HG03558 (cell line): ENCODE data around the gene FBXO9.

Source experiments
- ATAC-seq: cut with Tn5 transposase; IDR thresholded peaks from one replicate; pipeline ENCODE4 v1.9.1; 2021; ENCODE audit warnings: moderate number of reproducible peaks; ENCODE audit not compliant: unreplicated experiment; ENCODE audit errors: extremely low read depth

Gene FBXO9

GRCh38 chr6:53086302-53086701 is 21.1 kb downstream of the FBXO9 start:
- no peak for ATAC-seq

GRCh38 chr6:53089948-53090347 is 24.7 kb downstream of the FBXO9 start:
- no peak for ATAC-seq

- no peak for ATAC-seq
Observed at GRCh38 chr6:53090576-53090975, 25.4 kb downstream of the FBXO9 start.

- ATAC-seq = no peak
Observed at GRCh38 chr6:53095270-53095669, 30.1 kb downstream of the FBXO9 start.

- no peak for ATAC-seq
Observed at GRCh38 chr6:53095716-53096115, 30.5 kb downstream of the FBXO9 start.

- no peak for ATAC-seq
Observed at GRCh38 chr6:53100561-53100960, 35.4 kb downstream of the FBXO9 start.

GRCh38 chr6:53101006-53101405 is 35.8 kb downstream of the FBXO9 start:
- no peak for ATAC-seq

- ATAC-seq = no peak
Observed at GRCh38 chr6:53103993-53104675, 38.9 kb downstream of the FBXO9 start.

GRCh38 chr6:53104916-53105315 is 39.7 kb downstream of the FBXO9 start:
- ATAC-seq = no peak

GRCh38 chr6:53107091-53107490 is 41.9 kb downstream of the FBXO9 start:
- ATAC-seq = no peak

- no peak for ATAC-seq
Observed at GRCh38 chr6:53109612-53110011, 44.4 kb downstream of the FBXO9 start.

- ATAC-seq = no peak
Observed at GRCh38 chr6:53111865-53112264, 46.7 kb downstream of the FBXO9 start.

GRCh38 chr6:53112404-53112803 is 47.2 kb downstream of the FBXO9 start:
- ATAC-seq = no peak

GRCh38 chr6:53112871-53113270 is 47.7 kb downstream of the FBXO9 start:
- no peak for ATAC-seq

GRCh38 chr6:53113742-53114141 is 48.5 kb downstream of the FBXO9 start:
- no peak for ATAC-seq

GRCh38 chr6:53115113-53115512 is 49.9 kb downstream of the FBXO9 start:
- no peak for ATAC-seq

GRCh38 chr6:53115741-53116140 is 50.5 kb downstream of the FBXO9 start:
- no peak for ATAC-seq

- ATAC-seq = no peak
Observed at GRCh38 chr6:53119349-53119748, 54.1 kb downstream of the FBXO9 start.

GRCh38 chr6:53119772-53120409 is 54.7 kb downstream of the FBXO9 start:
- no peak for ATAC-seq

- no peak for ATAC-seq
Observed at GRCh38 chr6:53124131-53124800, 59.1 kb downstream of the FBXO9 start.

GRCh38 chr6:53125276-53125675 is 60.1 kb downstream of the FBXO9 start:
- ATAC-seq = no peak

GRCh38 chr6:53128842-53129241 is 63.6 kb downstream of the FBXO9 start:
- ATAC-seq = no peak
